Breast epithelium (tissue), 4 donors: Measurements from ENCODE around the gene RPS6KA1. TPM values are rescaled to one million over a fixed set of nuclear protein-coding genes. Genes with fewer than 3 reads are reported as not detected.
"Not testable (repeated sequence)": the region's sequence is repeated elsewhere in the genome, so short reads cannot be mapped to it uniquely, and the experiment has no call there.

Experiments used
- DNase-seq, 2 donors: peaks; one replicate each; pipeline ENCODE4 v3.0.0-alpha.2; 2019; ENCODE audit warnings: low spot score in 2 of 2
- H3K27ac ChIP-seq, 2 donors: fragments of 200-600 bp; sonication (generic) in 1 of 2; one replicate each; pipeline ENCODE4 v1.5.1; 2016 to 2019; ENCODE audit warnings: mild to moderate bottlenecking in 1 of 2
- H3K27me3 ChIP-seq, 2 donors: fragments of 200-600 bp; sonication (generic) in 1 of 2; one replicate each; pipeline versions ENCODE4 v1.5.1 to v1.6.0; 2017 to 2019; ENCODE audit warnings: control low read depth in 1 of 2, mild to moderate bottlenecking in 1 of 2
- H3K36me3 ChIP-seq: fragments of 200-600 bp; one replicate; pipeline ENCODE4 v1.5.1; 2019
- H3K4me1 ChIP-seq, 2 donors: fragments of 200-600 bp; sonication (generic); one replicate each; pipeline ENCODE4 v1.5.1; 2016 to 2019; ENCODE audit warnings: control low read depth in 1 of 2
- H3K4me3 ChIP-seq, 3 donors: fragments of 200-600 bp; sonication (generic); 1 replicate in 2 of 3; 2 replicates in 1 of 3; pipeline ENCODE4 v1.5.1; 2016 to 2019; ENCODE audit warnings: mild to moderate bottlenecking in 3 of 3, moderate library complexity in 2 of 3
- H3K9me3 ChIP-seq, 2 donors: fragments of 200-600 bp; sonication (generic) in 1 of 2; one replicate each; pipeline ENCODE4 v1.5.1; 2016 to 2019; ENCODE audit warnings: control low read depth in 1 of 2
- POLR2A ChIP-seq: fragments of 450-650 bp; IDR thresholded peaks from one replicate; pipeline ENCODE4 v1.6.1; 2016; ENCODE audit warnings: antibody characterized with exemption, mild to moderate bottlenecking, moderate library complexity
- POLR2AphosphoS5 ChIP-seq, 3 donors: sonication (generic); formaldehyde crosslinking; IDR thresholded peaks; one replicate each; pipeline ENCODE4 v1.6.1; 2017; ENCODE audit warnings: antibody characterized with exemption in 3 of 3
- intact Hi-C: fragments of 100-400 bp; cut with DNase I; formaldehyde crosslinking; loops from one replicate; pipeline ENCODE4 v1.15.1; 2023; ENCODE audit warnings: low total_unique reads
- total RNA-seq, 3 donors: library from RNA; depleted of rRNA; stranded (reverse); fragments of >200 nt; gene quantifications; one replicate each; pipeline ENCODE4 v1.1.0, GENCODE V29; 2016
- TF ChIP-seq, protein P1 (sequence below), 3 donors: fragments of 450-650 bp; IDR thresholded peaks; one replicate each; pipeline ENCODE4 v1.5.1; 2016 to 2017; ENCODE audit warnings: antibody characterized with exemption in 3 of 3, mild to moderate bottlenecking in 3 of 3, moderate library complexity in 3 of 3

Gene RPS6KA1
- total RNA-seq, 3 donors from 2014 or later, result 12.5 to 43.0 (median 30.8) TPM

DNA sequence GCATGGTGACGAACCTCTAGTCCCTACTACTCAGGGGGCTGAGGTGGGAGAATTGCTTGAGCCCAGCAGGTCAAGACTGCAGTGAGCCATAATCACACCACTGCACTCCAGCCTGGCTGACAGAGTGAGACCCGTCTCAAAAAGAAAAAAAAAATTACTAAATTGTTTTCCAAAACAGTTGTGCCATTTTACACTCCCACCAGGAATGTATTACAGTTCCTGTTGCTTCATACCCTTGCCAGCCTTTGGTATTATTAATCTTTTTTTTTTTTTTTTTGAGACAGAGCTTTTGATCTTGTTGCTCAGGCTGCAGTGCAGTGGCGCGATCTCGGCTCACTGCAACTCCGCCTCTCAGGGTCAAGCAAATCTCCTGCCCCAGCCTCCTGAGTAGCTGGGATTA, 55.9 kb downstream of the RPS6KA1 start:
- TF ChIP-seq, protein P1, sequence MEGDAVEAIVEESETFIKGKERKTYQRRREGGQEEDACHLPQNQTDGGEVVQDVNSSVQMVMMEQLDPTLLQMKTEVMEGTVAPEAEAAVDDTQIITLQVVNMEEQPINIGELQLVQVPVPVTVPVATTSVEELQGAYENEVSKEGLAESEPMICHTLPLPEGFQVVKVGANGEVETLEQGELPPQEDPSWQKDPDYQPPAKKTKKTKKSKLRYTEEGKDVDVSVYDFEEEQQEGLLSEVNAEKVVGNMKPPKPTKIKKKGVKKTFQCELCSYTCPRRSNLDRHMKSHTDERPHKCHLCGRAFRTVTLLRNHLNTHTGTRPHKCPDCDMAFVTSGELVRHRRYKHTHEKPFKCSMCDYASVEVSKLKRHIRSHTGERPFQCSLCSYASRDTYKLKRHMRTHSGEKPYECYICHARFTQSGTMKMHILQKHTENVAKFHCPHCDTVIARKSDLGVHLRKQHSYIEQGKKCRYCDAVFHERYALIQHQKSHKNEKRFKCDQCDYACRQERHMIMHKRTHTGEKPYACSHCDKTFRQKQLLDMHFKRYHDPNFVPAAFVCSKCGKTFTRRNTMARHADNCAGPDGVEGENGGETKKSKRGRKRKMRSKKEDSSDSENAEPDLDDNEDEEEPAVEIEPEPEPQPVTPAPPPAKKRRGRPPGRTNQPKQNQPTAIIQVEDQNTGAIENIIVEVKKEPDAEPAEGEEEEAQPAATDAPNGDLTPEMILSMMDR (IDR thresholded peaks at IDR 0.05), result no peak
- TF ChIP-seq POLR2A, result no peak
- no peak for TF ChIP-seq POLR2AphosphoS5 (IDR thresholded peaks at IDR 0.05)
- intact Hi-C loops, result no loop called here
- H3K4me3 ChIP-seq, result no peak overlapping the region
- DNase-seq, result peak in 1 of 2 donors; percentile 6
- H3K27me3 ChIP-seq, result no peaks in the 10 kb centered on the region
- H3K9me3 ChIP-seq, result peaks cover 7 to 8% of the 10 kb centered on the region in 2 donors
- H3K27ac ChIP-seq, result no peak overlapping the region
- H3K36me3 ChIP-seq, result no peaks in the 10 kb centered on the region
- no peaks in the 10 kb centered on the region for H3K4me1 ChIP-seq

DNA sequence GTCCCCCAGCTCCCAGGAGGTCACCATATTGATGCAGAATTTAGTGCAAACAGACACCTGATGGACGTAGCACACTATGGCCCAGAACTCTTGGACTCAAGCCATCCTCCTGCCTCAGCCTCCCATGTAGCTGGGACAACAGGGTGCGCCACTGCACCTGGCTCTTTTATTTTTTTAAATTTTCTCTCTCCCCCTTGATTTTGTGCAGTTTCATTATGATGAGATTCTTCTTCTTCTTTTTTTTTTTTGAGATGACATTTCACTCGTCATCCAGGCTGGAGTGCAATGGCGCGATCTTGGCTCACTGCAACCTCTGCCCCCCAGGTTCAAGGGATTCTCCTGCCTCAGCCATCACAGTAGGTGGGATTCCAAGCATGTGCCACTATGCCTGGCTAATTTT, 63.8 kb downstream of the RPS6KA1 start:
- TF ChIP-seq POLR2A, result no peak
- TF ChIP-seq, protein P1 (IDR thresholded peaks at IDR 0.05), result no peak
- no peak for TF ChIP-seq POLR2AphosphoS5 (IDR thresholded peaks at IDR 0.05)
- Histone ChIP-seq H3K27ac (no peak overlapping the region), H3K9me3 (peaks cover 5% of the 10 kb centered on the region in 2 donors), H3K27me3 (no peaks in the 10 kb centered on the region), H3K4me3 (no peak overlapping the region), H3K4me1 (no peaks in the 10 kb centered on the region), H3K36me3 (no peaks in the 10 kb centered on the region)
- DNase-seq, result no peak
- intact Hi-C loops, result no loop called here

DNA sequence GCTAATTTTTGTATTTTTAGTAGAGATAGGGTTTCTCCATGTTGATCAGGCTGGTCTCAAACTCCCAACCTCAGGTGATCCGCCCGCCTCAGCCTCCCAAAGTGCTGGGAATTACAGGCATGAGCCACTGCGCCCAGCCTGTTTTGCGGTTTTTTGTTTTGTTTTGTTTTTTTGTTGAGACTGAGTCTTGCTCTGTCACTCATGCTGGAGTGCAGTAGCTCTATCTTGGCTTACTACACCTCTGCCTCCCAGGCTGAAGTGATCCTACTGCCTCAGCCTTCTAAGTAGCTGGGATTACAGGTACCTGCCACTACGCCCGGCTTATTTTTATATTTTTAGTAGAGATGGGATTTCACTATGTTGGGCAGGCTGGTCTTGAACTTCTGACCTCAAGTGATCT, 65.0 kb downstream of the RPS6KA1 start:
- H3K27me3 ChIP-seq, DNase-seq, H3K4me1 ChIP-seq, H3K27ac ChIP-seq, H3K36me3 ChIP-seq, H3K9me3 ChIP-seq, H3K4me3 ChIP-seq, intact Hi-C loops: not testable (repeated sequence)

DNA sequence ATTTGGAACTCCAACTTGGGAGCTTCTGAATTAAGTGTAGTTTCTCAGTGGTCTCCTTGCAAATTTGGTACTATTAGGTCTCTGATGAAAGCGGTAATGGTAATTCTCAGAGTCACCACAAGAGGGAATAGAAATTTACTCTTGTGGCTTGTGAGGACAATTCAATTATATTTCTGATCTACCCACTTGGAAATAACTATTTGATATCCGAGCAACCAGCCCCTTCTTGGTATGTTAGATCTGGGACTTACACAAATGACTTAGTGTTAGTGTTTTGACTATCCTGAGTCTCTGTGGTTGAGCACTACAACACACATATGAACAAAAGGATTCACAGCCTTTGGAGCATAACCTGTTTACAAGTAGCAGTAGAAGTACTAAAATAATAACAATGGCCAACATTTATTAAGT, 68.1 kb downstream of the RPS6KA1 start:
- Histone ChIP-seq H3K4me1 (no peaks in the 10 kb centered on the region), H3K27me3 (no peaks in the 10 kb centered on the region), H3K27ac (no peak overlapping the region), H3K9me3 (no peaks in the 10 kb centered on the region), H3K36me3 (no peaks in the 10 kb centered on the region), H3K4me3 (no peak overlapping the region)
- no peak for DNase-seq
- TF ChIP-seq, protein P1 (IDR thresholded peaks at IDR 0.05), result peak; percentile 73 to 92 (median 76)
- TF ChIP-seq POLR2AphosphoS5 (IDR thresholded peaks at IDR 0.05), result no peak
- intact Hi-C loops, result no loop called here

DNA sequence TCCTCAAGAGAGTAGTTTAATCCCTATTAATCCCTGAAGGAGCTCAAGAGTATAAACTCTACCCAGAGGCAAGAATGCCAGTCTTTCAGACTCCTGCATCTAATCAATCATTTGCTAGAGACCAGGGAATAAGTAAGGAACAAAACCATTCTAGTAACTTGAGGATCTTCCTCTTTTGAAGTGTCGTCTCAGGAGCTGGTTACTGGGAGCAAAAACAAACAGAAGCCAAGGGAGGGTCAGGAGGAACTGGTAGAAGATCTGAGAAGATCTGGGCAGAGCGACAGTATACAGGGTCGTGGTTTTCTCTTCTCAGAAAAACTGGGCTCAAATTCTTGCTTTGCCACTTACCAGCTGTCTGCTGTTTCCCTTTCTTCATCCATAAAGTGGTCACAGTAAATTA, 69.3 kb downstream of the RPS6KA1 start:
- intact Hi-C loops, result no loop called here
- no peaks in the 10 kb centered on the region for H3K4me1 ChIP-seq
- no peak for DNase-seq
- no peak overlapping the region for H3K4me3 ChIP-seq
- TF ChIP-seq POLR2AphosphoS5 (IDR thresholded peaks at IDR 0.05) (no peak), POLR2A (no peak)
- TF ChIP-seq, protein P1 (IDR thresholded peaks at IDR 0.05), result no peak
- H3K27ac ChIP-seq, result no peak overlapping the region
- no peaks in the 10 kb centered on the region for H3K9me3 ChIP-seq
- H3K27me3 ChIP-seq, result no peaks in the 10 kb centered on the region
- H3K36me3 ChIP-seq, result no peaks in the 10 kb centered on the region

DNA sequence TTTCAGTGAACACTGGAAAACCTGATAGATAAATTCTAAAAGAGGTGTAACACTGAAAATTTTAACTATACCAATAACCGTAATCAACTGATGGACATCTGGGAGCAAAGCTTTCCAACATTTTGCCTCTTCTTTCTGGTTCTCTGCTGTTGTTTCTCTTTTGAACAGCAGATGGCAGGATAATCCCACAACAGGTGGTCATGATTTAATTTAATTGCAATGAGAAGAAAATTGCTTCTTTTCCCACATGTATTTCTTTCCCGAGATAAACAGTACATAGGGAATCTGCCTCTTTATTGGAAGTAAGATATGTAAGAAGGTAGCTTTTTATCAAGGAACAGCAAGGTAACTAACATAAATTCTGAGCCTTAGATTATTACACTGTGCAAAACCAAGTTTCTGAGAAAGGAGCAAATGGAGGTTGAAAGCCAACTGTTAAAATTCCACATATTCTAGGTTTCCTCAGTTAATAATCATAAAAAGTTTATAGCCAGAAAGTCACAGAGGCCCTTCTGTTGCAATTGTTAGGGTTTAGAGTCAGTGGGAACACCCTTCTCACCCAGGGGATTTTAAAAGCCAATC, 72.9 kb downstream of the RPS6KA1 start:
- intact Hi-C loops, result loop anchor here (2.0 kb wide), 1 partner anchor 186 kb away; no protein-coding TSS in a partner anchor
- TF ChIP-seq, protein P1 (IDR thresholded peaks at IDR 0.05), result peak; percentile 94 to 96 (median 96)
- TF ChIP-seq POLR2AphosphoS5 (IDR thresholded peaks at IDR 0.05), result no peak
- Histone ChIP-seq H3K9me3 (no peaks in the 10 kb centered on the region), H3K27ac (no peak overlapping the region), H3K4me1 (no peaks in the 10 kb centered on the region), H3K27me3 (no peaks in the 10 kb centered on the region), H3K4me3 (no peak overlapping the region), H3K36me3 (no peaks in the 10 kb centered on the region)
- DNase-seq, result no peak
